ENCODE measurements around the gene MRPL4.

The MRPL4 gene

DNA sequence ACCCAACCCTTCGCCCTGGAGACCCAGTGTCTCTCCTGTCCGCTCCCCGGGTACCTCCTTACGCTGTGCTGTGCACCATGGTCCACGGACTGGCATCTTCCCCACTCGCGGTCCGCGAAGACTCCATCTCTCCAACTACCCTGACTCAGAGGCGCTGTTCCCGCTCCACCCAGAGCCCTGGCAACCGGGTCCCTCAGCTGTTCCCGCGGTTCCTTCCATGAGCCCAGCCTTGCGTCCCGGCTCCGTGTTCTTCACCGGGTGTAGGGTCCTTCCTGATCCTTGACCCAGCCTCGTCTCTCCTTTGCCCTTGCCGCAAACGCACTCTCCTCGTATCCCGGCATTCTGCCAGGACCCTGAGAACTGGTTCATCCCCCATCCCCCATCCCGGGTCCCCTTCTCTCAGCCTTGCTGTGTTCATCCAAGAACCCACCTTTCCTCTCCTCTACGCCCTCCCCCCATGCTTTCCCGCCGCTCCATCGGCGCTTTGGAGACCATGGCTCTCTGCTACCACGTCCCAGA, 38.4 kb downstream of the MRPL4 start:
- DNase-seq = no peak

DNA sequence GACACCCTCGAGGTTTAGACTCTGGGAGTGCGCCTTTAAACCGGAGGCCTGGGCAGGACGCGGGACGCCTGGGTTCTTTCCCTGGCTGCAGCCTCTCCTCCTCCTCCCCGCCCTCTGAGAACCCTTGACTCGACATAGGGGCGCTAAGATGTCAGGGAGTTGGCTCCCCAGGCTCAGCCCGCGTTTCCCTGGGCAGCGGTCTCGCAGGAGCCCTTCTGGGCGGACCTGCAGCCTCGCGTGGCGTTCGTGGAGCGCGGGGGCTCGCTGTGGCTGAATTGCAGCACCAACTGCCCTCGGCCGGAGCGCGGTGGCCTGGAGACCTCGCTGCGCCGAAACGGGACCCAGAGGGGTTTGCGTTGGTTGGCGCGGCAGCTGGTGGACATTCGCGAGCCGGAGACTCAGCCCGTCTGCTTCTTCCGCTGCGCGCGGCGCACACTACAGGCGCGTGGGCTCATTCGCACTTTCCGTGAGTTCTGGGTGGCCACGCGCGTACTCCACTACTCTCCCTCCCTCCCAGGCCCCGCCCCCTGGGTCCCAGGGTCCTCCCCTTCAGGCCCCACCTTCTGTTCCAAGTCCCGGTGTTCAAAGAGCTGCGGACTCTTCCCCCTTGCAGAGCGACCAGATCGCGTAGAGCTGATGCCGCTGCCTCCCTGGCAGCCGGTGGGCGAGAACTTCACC, 39.0 kb downstream of the MRPL4 start:
- peak; percentile 54 for DNase-seq

DNA sequence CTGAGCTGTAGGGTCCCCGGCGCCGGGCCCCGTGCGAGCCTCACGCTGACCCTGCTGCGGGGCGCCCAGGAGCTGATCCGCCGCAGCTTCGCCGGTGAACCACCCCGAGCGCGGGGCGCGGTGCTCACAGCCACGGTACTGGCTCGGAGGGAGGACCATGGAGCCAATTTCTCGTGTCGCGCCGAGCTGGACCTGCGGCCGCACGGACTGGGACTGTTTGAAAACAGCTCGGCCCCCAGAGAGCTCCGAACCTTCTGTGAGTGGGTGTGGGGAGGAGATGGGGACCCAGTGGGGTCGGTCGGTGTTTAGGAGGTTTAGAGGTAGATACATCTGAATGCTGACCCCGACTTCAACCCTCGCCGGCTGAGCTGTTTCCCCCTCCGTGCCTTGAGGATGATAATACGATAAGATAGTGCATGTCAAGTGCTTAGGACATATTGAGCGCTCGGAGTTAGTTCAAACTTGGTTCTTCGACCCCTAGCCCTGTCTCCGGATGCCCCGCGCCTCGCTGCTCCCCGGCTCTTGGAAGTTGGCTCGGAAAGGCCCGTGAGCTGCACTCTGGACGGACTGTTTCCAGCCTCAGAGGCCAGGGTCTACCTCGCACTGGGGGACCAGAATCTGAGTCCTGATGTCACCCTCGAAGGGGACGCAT, 39.7 kb downstream of the MRPL4 start:
- no peak for DNase-seq

DNA sequence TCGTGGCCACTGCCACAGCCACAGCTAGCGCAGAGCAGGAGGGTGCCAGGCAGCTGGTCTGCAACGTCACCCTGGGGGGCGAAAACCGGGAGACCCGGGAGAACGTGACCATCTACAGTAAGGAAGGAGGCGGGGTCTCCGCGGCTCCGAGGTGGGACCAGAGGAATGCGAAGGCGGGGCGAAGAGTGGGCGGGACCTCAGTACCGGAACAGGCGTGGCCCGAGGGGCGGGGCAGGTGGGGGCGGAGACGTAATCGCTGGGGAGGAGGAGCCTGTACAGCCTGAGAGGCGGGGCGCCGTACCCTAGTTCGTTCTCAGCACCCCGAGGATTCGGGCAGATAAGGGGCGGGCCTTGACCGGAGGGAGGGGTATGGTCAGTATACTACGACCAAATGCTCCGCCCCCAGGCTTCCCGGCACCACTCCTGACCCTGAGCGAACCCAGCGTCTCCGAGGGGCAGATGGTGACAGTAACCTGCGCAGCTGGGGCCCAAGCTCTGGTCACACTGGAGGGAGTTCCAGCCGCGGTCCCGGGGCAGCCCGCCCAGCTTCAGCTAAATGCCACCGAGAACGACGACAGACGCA, 40.3 kb downstream of the MRPL4 start:
- DNase-seq = peak; percentile 67

DNA sequence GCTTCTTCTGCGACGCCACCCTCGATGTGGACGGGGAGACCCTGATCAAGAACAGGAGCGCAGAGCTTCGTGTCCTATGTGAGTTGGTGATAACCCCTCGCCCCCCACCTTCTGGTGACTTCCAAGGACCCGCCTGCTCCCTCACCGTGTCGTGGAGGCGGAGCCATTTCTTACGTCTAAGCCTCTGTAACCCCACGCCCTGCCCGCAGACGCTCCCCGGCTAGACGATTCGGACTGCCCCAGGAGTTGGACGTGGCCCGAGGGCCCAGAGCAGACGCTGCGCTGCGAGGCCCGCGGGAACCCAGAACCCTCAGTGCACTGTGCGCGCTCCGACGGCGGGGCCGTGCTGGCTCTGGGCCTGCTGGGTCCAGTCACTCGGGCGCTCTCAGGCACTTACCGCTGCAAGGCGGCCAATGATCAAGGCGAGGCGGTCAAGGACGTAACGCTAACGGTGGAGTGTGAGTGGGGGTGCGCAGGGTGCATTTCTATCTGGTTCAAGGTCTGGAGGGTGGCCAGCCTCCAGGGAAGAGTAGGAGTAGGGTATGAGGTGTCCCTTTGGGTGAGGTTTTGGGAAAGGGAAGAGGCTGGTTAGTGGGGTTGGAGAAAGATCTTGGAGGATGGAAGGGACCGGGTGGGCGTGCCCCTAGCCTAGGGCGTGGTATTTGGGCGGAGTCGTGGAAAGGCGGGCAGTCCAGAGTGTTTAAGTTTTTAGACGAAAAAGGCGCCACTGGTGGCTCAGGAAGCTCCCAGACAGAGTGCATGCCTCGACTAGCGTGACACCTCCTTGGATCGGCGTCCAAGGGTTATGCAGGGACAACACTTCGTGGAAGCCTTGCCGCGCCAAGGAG, 41.0 kb downstream of the MRPL4 start:
- no peak for DNase-seq

DNA sequence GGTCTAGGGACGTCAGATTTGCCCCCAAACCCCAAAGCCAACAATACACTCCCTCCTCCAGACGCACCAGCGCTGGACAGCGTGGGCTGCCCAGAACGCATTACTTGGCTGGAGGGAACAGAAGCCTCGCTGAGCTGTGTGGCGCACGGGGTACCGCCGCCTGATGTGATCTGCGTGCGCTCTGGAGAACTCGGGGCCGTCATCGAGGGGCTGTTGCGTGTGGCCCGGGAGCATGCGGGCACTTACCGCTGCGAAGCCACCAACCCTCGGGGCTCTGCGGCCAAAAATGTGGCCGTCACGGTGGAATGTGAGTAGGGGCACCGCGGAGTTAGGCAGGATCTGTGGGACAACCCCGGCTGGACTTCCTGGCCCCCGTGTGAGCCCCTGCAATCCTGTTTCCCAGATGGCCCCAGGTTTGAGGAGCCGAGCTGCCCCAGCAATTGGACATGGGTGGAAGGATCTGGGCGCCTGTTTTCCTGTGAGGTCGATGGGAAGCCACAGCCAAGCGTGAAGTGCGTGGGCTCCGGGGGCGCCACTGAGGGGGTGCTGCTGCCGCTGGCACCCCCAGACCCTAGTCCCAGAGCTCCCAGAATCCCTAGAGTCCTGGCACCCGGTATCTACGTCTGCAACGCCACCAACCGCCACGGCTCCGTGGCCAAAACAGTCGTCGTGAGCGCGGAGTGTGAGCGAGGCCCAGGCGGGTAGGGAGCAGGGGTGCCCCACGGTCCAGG, 41.8 kb downstream of the MRPL4 start:
- no peak for DNase-seq

DNA sequence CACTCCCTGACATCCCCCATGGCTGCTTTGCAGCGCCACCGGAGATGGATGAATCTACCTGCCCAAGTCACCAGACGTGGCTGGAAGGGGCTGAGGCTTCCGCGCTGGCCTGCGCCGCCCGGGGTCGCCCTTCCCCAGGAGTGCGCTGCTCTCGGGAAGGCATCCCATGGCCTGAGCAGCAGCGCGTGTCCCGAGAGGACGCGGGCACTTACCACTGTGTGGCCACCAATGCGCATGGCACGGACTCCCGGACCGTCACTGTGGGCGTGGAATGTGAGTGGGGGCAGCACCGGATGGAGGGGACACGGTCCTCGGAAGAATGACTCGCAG, 42.3 kb downstream of the MRPL4 start:
- DNase-seq = no peak

DNA sequence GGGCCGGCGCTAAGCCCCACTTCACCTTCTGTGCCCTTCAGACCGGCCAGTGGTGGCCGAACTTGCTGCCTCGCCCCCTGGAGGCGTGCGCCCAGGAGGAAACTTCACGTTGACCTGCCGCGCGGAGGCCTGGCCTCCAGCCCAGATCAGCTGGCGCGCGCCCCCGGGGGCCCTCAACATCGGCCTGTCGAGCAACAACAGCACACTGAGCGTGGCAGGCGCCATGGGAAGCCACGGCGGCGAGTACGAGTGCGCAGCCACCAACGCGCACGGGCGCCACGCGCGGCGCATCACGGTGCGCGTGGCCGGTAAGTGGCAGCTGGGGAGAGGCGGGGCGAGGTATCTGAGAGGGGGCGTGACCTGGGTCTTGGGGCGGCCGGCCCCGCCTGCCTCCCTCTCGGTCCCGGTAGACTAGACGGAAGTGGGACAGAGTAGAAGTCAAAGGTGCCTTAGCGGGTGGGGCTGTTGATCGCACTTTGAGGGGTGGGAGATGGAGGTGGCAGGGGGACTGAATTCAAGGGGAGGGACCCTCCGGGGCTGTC, 43.4 kb downstream of the MRPL4 start:
- DNase-seq = peak; percentile 50

DNA sequence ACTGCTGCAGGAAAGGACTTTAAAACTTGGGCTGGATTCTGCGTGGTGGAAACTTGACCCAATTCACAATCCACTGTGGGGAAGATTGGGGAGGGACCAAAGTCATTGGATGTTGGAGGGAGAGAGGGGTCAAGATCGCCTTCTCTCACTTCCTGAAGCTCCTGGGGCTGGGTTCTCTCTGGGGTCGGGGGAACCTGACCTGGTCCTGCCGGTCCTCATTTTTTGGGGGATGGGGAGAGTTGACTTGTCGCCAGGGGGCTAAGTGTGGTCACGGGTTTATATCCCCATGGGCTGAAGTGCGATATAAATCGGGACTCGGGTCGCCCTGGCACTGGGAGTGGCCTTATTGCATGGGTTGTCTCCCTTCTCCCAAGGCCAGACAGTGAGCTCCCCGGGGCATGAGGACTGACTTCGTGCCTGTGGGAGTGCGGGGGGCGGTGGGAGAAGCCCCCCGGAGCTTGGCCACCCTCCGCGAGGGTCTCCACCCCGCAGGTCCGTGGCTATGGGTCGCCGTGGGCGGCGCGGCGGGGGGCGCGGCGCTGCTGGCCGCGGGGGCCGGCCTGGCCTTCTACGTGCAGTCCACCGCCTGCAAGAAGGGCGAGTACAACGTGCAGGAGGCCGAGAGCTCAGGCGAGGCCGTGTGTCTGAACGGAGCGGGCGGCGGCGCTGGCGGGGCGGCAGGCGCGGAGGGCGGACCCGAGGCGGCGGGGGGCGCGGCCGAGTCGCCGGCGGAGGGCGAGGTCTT, 44.0 kb downstream of the MRPL4 start:
- no peak for DNase-seq

DNA sequence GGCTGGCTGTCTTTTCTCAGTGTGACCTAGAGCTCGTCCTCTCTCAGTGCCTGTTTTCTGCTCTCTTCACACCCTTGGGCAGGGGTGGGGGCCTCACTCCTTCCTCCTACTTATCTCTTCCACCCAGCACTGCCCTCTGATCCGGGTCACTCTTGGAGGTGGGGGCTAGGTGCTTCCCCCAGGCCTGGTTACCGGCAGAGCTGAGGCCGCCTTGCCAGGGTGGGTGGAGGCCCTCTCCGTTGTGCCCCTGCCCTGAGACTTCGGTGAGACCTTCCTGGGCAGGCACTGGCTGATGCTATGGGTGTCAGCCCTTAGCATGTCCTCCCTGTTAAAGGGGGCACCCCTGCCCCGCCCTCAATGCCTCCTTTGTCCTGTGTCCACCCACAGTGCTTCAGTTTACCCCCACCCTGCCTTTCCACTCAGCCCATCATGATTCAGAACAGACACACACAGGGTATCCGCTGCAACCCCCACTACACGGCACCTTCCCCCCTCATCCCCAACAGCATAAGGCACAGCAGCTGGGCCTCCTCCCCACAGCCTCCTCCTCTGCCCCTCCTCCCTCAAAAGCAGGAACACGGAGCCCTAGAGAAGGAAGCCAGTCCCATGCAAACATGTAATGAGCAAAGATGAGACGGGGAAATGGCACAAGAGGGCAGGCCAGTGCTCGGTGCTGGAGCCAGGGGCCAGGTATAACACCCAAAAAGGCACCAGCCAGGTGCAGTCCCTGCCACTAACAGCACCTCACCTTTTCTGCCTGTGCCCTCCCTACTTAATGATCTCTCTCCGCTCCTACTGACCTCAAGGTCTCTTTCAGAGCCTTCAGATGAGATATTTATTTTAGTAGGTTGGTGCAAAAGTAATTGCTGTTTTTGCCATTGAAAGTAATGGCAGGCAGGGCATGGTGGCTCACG, 47.8 kb downstream of the MRPL4 start:
- no peak for DNase-seq

DNA sequence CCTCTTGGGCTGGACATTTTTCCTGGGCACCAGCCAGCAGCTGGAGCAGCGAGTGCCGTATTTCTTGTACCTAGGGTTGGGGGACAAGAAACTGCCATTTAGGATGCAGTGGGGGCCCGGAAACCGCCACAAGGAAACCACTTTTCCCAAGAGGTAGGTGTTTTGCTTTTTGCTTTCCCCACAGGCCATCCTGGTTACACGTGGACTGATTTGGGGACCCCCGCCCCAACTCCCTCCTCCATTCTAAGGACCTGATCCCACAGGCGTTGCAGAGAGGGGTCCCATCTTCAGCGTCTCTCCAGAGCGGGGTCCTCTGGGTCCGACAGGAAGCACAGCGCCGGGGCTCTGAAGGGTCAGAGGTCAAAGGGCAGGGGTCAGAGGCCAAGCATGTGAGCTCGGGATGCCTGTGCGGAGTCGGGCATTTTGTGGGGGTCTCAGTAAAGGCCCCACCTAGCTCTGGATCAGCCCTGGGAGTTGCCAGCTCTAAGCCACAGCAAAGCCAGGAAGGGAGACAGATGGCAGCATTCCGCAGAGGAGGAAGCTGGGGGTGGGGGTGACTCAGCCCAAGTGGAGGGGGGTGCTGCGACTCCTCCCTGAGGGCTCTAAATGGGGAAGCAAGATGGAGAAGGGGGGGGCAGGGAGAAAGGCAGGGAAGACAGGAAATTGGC, 53.3 kb downstream of the MRPL4 start:
- DNase-seq = no peak

DNA sequence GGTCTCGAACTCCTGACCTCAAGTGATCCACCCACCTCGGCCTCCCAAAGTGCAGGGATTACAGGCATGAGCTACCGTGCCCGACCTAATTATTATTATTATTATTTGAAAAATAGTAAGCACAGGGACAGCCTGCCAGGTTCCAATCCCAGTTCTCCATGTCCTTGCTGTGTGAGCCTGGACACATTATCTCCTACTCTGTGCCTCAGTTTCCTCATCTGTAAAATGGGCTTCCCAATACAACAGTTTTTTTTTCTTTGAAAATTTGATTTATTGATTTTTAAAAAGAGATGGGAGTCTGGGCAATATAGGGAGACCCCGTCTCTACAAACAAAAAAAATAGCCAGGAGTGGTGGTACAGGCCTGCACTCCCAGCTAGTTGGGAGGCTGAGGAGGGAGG, 54.3 kb downstream of the MRPL4 start:
- DNase-seq = no peak

DNA sequence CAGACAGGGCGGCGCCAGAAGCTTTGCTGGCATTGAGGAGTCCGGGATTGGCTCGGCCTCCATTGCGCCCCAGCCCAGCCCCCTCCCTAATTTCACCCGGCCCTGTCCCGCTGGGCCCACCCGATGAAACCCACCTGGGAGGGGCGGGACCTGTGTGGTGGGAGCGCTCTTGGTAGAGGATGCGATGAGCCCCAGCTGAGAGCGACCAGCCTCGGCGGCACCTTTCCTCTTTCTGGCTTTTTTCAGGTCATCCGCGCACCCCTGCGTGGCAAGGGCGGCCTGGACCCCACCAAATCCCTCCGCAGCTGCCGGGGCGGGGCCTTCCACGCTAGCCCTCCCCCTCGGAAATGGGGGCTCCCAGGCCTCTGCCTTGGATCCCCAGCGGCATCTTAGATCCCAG, 57.4 kb downstream of the MRPL4 start, which contains the start of gene ZGLP1:
Gene ZGLP1, minus strand, starts transcription at position 393 of the 400 bp plus-strand sequence.
- no peak for DNase-seq
